GM12892 (cell line): Measurements from ENCODE around the gene FAM107B.

Experiments used
- POLR2A ChIP-seq: IDR thresholded peaks from 2 replicates; pipeline ENCODE4 v1.6.1; 2011; ENCODE audit warnings: low read depth, low read length, control low read depth
- POLR2AphosphoS5 ChIP-seq: IDR thresholded peaks from 2 replicates; pipeline ENCODE4 v1.6.1; 2011; ENCODE audit warnings: low read depth, low read length, control low read depth
- TAF1 ChIP-seq: IDR thresholded peaks from 2 replicates; pipeline ENCODE4 v1.6.1; 2011; ENCODE audit warnings: low read depth, mild to moderate bottlenecking, control low read depth, low read length, borderline replicate concordance

- no peak for TF ChIP-seq POLR2A
- TF ChIP-seq POLR2AphosphoS5, result no peak
- TF ChIP-seq TAF1, result no peak
Observed at GRCh38 chr10:14558025-14558424, 216.7 kb downstream of the FAM107B start.
